IMR-90 (cell line): ENCODE results near the gene TRMT2B.
"Not testable (repeated sequence)": the region's sequence is repeated elsewhere in the genome, so short reads cannot be mapped to it uniquely, and the experiment has no call there.

ENCODE experiments used
- MAZ ChIP-seq: IDR thresholded peaks from 2 replicates; pipeline ENCODE4 v1.6.1; 2012; ENCODE audit warnings: low read depth, mild to moderate bottlenecking, low read length, improper control_type of control experiment, moderate library complexity, borderline replicate concordance
- POLR2A ChIP-seq: IDR thresholded peaks from 2 replicates; pipeline ENCODE4 v1.6.1; 2012; ENCODE audit warnings: mild to moderate bottlenecking, low read depth, low read length
- RAD21 ChIP-seq: IDR thresholded peaks from 2 replicates; pipeline ENCODE4 v1.6.1; 2012; ENCODE audit warnings: low read length, improper control_type of control experiment
- TF ChIP-seq, protein P1 (sequence below): conservative IDR thresholded peaks from 2 replicates; pipeline ENCODE4 v1.5.1; 2012; ENCODE audit warnings: mild to moderate bottlenecking, low read depth, low read length, improper control_type of control experiment

DNA sequence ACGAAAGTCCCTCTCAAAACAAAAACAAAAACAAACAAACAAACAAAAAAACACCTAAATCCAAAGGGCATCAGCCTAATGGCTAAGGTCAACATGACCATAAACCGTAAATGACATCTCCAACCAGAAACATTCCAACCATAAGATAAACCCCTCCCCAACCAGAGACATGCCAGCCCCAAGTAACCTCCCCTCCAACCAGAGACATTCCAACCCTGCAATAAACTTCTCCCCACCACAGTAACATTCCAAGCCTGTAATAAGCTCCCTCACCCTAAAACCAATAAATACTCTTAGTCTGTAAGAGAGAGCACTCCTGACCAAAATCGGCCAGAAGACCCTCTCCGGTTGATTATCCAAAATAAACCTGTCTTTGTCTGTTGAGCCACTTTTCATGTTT lies 4.6 kb upstream of the TRMT2B start:
- TF ChIP-seq MAZ, POLR2A, RAD21: not testable (repeated sequence)
- TF ChIP-seq, protein P1, sequence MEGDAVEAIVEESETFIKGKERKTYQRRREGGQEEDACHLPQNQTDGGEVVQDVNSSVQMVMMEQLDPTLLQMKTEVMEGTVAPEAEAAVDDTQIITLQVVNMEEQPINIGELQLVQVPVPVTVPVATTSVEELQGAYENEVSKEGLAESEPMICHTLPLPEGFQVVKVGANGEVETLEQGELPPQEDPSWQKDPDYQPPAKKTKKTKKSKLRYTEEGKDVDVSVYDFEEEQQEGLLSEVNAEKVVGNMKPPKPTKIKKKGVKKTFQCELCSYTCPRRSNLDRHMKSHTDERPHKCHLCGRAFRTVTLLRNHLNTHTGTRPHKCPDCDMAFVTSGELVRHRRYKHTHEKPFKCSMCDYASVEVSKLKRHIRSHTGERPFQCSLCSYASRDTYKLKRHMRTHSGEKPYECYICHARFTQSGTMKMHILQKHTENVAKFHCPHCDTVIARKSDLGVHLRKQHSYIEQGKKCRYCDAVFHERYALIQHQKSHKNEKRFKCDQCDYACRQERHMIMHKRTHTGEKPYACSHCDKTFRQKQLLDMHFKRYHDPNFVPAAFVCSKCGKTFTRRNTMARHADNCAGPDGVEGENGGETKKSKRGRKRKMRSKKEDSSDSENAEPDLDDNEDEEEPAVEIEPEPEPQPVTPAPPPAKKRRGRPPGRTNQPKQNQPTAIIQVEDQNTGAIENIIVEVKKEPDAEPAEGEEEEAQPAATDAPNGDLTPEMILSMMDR = not testable (repeated sequence)
